ENCODE results near the gene FRMD3.

Gene FRMD3

DNA sequence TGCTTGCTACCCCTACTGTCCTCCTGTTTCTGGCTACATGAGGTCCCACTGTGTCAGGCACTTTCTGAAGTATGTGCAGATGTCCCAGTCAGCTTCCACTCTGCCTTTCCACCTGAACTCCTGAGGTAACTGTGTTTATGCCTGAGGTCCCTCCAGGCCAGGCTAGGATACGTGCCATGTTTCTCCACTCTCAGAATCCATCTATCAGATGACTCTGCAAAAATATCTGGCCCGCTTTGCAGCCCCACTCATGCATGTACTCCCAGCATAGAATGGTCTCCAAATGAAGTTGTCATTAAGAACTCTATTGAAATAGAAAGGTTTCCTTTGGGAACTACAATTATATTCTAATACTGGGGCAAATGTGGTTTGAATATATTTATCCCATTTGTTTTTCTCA is 243.4 kb downstream of the FRMD3 start:
- H3K9me3 ChIP-seq (ENCODE audit: control insufficient read depth, low read length), result no peaks in the 10 kb centered on the region
- TF ChIP-seq, protein P1, sequence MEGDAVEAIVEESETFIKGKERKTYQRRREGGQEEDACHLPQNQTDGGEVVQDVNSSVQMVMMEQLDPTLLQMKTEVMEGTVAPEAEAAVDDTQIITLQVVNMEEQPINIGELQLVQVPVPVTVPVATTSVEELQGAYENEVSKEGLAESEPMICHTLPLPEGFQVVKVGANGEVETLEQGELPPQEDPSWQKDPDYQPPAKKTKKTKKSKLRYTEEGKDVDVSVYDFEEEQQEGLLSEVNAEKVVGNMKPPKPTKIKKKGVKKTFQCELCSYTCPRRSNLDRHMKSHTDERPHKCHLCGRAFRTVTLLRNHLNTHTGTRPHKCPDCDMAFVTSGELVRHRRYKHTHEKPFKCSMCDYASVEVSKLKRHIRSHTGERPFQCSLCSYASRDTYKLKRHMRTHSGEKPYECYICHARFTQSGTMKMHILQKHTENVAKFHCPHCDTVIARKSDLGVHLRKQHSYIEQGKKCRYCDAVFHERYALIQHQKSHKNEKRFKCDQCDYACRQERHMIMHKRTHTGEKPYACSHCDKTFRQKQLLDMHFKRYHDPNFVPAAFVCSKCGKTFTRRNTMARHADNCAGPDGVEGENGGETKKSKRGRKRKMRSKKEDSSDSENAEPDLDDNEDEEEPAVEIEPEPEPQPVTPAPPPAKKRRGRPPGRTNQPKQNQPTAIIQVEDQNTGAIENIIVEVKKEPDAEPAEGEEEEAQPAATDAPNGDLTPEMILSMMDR (IDR thresholded peaks at IDR 0.05), result no peak
- H3K4me2 ChIP-seq (ENCODE audit: low read length), result no peak overlapping the region
- H3K27me3 ChIP-seq (ENCODE audit: control insufficient read depth, insufficient read depth, low read length), result no peaks in the 10 kb centered on the region
- H3K4me1 ChIP-seq, result peaks cover 9% of the 10 kb centered on the region
- H3K36me3 ChIP-seq (ENCODE audit: control insufficient read depth, insufficient read depth, low read length), result no peaks in the 10 kb centered on the region
- H3K4me3 ChIP-seq (ENCODE audit: low read depth, low read length), result no peak overlapping the region
- no peak overlapping the region for H2AFZ ChIP-seq
- H3K79me2 ChIP-seq, result no peaks in the 10 kb centered on the region
- peak overlapping the region; percentile 39 for H3K27ac ChIP-seq
- no peak overlapping the region for H3K9ac ChIP-seq

DNA sequence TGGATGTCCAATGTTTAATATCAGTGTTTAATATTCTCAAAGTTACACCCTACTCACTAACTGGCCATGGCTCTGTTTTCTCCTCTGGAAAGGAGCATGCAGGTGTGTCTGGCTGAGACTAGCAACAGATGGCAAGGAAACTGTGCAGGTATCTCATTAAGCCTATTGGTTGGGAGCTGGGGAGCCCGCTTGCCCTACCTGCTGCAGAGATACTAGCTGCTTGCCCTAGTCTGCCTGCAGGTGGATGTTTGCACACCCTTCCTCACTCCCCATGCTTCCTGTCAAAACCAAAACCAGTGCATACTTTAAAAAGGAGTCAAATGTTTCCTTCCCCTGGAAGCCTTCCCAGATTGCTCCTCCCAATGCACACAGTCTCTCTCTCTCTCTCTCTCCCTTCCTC is 247.0 kb downstream of the FRMD3 start:
- H3K27ac ChIP-seq, result no peak overlapping the region

DNA sequence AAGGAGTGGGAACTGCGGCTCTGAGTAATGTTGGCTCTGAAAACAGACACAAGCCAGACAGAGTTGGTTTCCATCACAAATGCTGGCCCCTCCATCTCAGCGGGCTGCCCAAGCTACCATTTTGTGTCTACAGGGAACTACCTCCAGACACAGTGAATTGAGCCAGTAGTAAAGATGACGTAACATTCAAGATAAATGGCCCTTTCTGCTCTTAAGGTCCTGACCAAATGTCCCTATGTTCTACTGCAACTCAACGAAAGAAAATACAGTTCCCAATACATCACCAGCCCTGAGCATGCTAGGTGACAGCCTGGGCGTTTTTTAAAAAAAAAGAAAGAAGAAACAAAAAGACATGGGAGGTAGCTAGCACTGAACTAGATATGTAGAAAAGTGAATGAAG is 247.5 kb downstream of the FRMD3 start:
- peaks cover 7% of the 10 kb centered on the region for H3K4me1 ChIP-seq
- no peak overlapping the region for H3K4me3 ChIP-seq (ENCODE audit: low read depth, low read length)
- TF ChIP-seq, protein P1 (IDR thresholded peaks at IDR 0.05), result no peak
- H2AFZ ChIP-seq, result no peak overlapping the region
- H3K27ac ChIP-seq, result no peak overlapping the region
- H3K36me3 ChIP-seq (ENCODE audit: control insufficient read depth, insufficient read depth, low read length), result no peaks in the 10 kb centered on the region
- H3K27me3 ChIP-seq (ENCODE audit: control insufficient read depth, insufficient read depth, low read length), result no peaks in the 10 kb centered on the region
- no peaks in the 10 kb centered on the region for H3K79me2 ChIP-seq
- no peaks in the 10 kb centered on the region for H3K9me3 ChIP-seq (ENCODE audit: control insufficient read depth, low read length)
- H3K9ac ChIP-seq, result no peak overlapping the region
- no peak overlapping the region for H3K4me2 ChIP-seq (ENCODE audit: low read length)

More for the DNA sequence above, 247.0 kb downstream of the FRMD3 start:
- Histone ChIP-seq H3K9ac (no peak overlapping the region), H3K36me3 (ENCODE audit: control insufficient read depth, insufficient read depth, low read length) (no peaks in the 10 kb centered on the region), H3K4me2 (ENCODE audit: low read length) (no peak overlapping the region), H3K79me2 (no peaks in the 10 kb centered on the region), H3K4me1 (peaks cover 7% of the 10 kb centered on the region), H3K4me3 (ENCODE audit: low read depth, low read length) (no peak overlapping the region), H3K9me3 (ENCODE audit: control insufficient read depth, low read length) (no peaks in the 10 kb centered on the region), H2AFZ (no peak overlapping the region), H3K27me3 (ENCODE audit: control insufficient read depth, insufficient read depth, low read length) (no peaks in the 10 kb centered on the region)
- TF ChIP-seq, protein P1 (IDR thresholded peaks at IDR 0.05), result no peak

DNA sequence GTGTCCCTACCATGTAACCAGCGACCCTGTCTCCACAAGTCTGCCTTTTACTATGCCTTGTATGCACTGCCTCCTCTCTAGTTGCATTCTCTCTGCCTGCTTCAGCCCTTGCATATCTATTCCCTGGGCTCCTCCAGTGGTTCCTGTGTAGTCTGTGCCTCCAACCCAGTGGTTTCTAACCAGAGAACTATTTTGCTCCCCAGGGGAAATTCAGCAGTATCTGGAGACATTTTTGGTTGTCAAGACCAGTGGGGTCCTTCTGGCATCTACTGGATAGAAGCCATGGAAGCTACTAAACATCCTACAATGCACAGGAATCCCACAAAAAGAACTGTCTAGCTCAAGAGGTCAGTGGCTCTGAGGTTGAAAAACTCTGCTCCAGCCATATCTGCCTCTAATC is 251.2 kb downstream of the FRMD3 start:
- TF ChIP-seq, protein P1 (IDR thresholded peaks at IDR 0.05), result no peak

DNA sequence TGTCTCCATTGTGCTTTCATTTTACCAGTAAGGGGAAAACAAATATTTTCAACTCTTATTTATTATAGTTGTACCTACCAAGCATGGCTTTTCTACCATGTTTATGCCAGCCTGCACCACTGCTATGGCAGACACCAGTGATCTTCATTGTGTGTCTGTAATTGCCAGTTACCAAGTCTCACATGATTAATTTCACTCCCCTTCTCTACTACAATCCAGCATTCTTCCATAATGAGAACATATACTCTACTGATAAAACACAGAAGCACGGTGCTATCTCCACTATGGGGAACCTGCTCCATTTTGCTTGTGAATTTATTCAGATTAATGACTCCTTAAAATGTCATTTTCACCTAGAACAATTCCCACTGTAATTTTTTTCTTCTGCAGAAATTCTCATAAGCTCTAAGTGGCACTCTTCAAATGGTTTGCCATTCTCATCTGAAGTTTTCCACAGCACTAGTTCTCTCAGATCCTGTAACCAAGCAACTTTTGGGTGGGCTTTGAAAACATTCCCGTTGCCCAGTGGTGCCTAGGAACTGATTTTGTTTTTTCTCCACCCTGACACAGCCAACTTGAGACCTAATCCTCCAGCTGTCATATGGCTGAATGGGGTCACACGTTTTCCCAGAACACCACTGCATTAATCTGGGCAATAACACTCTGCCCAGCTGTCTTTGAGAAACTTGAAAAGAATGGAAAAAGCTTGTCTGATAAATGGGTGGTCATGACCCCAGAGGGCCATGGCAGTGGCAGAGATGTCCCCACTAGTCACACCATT is 252.6 kb downstream of the FRMD3 start:
- peaks cover 8% of the 10 kb centered on the region for H3K4me1 ChIP-seq
- no peak overlapping the region for H3K4me3 ChIP-seq (ENCODE audit: low read depth, low read length)
- no peaks in the 10 kb centered on the region for H3K79me2 ChIP-seq
- H2AFZ ChIP-seq, result no peak overlapping the region
- TF ChIP-seq, protein P1 (IDR thresholded peaks at IDR 0.05), result no peak
- no peak overlapping the region for H3K9ac ChIP-seq
- H3K27ac ChIP-seq, result no peak overlapping the region
- no peaks in the 10 kb centered on the region for H3K9me3 ChIP-seq (ENCODE audit: control insufficient read depth, low read length)
- no peaks in the 10 kb centered on the region for H3K36me3 ChIP-seq (ENCODE audit: control insufficient read depth, insufficient read depth, low read length)
- H3K27me3 ChIP-seq (ENCODE audit: control insufficient read depth, insufficient read depth, low read length), result no peaks in the 10 kb centered on the region
- H3K4me2 ChIP-seq (ENCODE audit: low read length), result no peak overlapping the region

More for the DNA sequence above, 251.2 kb downstream of the FRMD3 start:
- Histone ChIP-seq H3K4me1 (no peaks in the 10 kb centered on the region), H3K79me2 (no peaks in the 10 kb centered on the region), H3K4me3 (ENCODE audit: low read depth, low read length) (no peak overlapping the region), H3K9ac (no peak overlapping the region), H3K4me2 (ENCODE audit: low read length) (no peak overlapping the region), H2AFZ (no peak overlapping the region), H3K36me3 (ENCODE audit: control insufficient read depth, insufficient read depth, low read length) (no peaks in the 10 kb centered on the region), H3K27ac (no peak overlapping the region), H3K9me3 (ENCODE audit: control insufficient read depth, low read length) (no peaks in the 10 kb centered on the region), H3K27me3 (ENCODE audit: control insufficient read depth, insufficient read depth, low read length) (no peaks in the 10 kb centered on the region)
